GM21717 (cell line): ENCODE results near the gene ADAM23.
A peak's percentile ranks its signal among the peaks of the same experiment; 100 is the strongest.
"Not testable (repeated sequence)": the region's sequence is repeated elsewhere in the genome, so short reads cannot be mapped to it uniquely, and the experiment has no call there.

Experiments
- ATAC-seq: cut with Tn5 transposase; IDR thresholded peaks from one replicate; pipeline ENCODE4 v1.9.1; 2021; ENCODE audit warnings: mild to moderate bottlenecking, moderate library complexity; ENCODE audit not compliant: unreplicated experiment

Gene ADAM23, protein sequence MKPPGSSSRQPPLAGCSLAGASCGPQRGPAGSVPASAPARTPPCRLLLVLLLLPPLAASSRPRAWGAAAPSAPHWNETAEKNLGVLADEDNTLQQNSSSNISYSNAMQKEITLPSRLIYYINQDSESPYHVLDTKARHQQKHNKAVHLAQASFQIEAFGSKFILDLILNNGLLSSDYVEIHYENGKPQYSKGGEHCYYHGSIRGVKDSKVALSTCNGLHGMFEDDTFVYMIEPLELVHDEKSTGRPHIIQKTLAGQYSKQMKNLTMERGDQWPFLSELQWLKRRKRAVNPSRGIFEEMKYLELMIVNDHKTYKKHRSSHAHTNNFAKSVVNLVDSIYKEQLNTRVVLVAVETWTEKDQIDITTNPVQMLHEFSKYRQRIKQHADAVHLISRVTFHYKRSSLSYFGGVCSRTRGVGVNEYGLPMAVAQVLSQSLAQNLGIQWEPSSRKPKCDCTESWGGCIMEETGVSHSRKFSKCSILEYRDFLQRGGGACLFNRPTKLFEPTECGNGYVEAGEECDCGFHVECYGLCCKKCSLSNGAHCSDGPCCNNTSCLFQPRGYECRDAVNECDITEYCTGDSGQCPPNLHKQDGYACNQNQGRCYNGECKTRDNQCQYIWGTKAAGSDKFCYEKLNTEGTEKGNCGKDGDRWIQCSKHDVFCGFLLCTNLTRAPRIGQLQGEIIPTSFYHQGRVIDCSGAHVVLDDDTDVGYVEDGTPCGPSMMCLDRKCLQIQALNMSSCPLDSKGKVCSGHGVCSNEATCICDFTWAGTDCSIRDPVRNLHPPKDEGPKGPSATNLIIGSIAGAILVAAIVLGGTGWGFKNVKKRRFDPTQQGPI

DNA sequence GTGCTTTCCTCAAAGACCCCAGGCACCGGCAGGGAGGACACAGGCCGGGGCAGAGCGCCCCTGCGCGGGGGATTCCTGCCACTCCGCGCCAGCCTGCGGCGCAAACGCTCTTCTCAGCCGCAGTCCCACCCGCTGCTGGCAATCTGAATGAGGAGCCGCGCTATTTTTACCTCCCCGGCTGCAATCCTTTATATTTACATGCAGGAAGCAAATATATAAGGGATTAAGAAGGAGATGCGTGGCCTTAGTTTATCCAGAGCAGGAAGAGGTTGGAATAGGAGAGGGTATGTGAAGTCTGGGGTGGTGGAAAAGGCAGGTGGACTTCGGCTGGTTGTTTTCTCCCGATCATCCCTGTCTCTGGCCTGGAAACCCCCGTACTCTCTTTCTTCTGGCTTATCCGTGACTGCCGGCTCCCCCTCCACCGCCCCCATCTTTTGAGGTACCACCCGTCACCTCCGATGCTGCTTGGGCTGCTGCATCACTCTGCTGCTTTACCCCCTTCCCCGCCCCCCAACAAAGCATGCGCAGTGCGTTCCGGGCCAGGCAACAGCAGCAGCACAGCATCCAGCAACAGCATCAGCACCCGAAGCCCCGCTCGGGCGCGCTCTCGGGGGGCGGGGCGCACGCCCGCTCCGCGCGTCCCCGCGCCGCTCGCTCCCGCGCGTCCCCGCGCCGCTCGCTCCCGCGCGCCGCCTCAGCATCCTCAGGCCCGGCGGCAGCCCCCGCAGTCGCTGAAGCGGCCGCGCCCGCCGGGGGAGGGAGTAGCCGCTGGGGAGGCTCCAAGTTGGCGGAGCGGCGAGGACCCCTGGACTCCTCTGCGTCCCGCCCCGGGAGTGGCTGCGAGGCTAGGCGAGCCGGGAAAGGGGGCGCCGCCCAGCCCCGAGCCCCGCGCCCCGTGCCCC lies at the start of gene ADAM23:
ADAM23 (plus strand) TSS at position 700 of the 902 bp plus-strand sequence. CDS start 335 bp downstream, outside the sequence.
- peak; percentile 54 for ATAC-seq

DNA sequence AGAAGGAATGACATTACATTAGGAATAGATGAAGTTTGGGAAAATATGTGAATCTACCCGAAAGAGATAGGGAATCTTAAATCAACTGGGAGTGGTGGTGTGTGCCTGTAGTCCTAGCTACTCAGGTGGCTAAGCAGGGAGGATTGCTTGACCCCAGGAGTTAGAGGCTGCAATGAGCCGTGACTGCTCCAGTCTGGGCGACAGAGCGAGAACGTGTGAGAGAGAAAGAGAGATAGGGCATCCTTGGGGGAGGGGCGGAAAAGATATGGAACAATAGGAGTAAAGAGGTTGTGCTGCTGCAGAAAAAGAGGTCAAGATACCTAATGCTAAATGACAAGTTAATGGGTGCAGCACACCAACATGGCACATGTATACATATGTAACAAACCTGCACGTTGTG lies 47.1 kb upstream of the ADAM23 start:
- ATAC-seq = no peak

DNA sequence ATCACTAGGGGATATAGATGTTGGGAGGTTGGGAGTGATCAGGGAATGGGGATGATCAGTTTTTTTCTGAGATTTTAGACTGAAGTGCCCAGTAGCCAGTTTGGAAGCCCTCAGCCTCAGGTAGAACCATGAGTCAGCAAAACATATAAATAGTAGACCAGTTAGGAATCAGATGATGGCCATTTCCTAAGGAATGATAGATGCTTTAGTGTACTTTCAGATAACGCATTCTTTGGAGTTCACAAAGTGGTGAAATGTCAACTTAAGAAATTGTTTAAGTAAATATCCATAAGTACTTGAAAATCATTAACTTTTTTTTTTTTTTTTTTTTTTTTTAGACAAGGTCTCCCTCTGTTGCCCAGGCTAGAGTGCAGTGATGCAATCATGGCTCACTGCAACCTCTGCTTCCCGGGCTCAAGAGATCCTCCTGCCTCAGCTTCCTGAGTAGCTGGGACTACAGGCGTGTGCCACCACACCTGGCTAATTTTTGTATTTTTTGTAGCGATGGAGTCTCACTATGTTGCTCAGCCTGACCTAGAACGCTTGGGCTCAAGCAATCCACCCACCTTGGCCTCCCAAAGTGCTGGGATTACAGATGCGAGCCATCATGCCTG lies 40.3 kb upstream of the ADAM23 start:
- ATAC-seq = not testable (repeated sequence)

DNA sequence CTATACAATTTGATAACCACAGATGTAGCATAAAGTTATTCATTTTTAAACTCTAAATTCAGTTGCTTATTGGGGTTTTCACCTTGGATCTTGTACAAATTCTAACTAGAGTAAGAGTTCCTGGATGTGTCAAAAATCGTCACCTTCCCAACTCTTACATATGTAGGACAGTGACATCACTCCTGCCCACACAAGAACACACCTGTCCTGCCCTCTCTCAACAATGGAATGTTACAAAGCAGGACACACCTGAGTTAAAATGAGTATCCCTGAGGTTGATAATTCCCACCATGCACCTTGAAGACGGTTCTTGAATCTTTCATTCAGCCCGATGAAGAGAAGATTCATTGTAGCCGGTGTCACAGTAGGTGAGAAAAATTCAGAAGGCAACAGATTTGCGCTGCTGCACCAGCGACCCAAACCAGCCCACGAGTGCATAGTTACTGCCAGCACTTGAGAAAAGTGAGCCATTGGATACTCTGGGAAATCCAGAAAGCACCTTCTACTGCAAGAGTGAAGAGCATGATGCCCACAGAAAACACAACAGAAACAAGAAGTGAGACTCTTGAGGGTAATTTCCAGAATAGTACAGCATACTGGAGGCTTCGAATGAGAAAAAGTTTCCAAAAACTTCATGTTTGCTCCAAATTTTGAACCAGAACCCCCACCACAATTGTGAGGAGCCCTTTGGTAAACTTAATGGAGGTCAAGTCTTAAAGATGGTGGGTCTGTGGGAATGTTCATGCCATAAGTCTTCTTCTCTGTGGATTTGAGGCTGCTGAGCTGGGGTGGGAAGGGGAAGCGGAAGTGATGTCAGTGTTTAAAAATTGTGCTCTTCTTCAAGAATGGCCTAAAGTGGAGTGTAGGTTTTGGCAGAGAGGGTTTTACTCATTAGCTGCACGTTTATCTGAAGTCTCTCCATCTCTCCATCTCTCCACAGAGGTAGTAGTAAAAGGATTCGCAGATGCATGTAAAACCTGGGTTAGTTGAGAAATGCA lies 34.7 kb upstream of the ADAM23 start:
- peak; percentile 98 for ATAC-seq

DNA sequence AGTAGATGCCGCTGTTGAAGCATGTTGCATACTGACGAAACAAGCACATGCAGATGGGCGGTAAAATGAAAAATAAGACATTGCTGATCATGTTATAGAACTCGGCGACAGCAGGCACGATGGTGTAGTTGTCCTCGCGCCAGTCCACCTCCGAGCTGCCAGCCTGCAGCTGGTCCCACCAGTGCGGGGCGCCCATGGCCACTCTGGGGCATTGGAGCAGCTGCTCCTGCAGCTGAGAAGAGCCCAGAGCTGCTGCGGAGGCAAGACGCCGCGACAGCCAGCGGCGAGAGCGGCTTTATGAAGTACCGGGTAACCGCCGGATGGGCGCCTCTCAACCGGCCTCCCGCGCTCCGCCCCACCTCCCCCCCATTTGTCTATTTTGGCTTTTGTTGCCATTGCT lies 32.6 kb upstream of the ADAM23 start:
- no peak for ATAC-seq

DNA sequence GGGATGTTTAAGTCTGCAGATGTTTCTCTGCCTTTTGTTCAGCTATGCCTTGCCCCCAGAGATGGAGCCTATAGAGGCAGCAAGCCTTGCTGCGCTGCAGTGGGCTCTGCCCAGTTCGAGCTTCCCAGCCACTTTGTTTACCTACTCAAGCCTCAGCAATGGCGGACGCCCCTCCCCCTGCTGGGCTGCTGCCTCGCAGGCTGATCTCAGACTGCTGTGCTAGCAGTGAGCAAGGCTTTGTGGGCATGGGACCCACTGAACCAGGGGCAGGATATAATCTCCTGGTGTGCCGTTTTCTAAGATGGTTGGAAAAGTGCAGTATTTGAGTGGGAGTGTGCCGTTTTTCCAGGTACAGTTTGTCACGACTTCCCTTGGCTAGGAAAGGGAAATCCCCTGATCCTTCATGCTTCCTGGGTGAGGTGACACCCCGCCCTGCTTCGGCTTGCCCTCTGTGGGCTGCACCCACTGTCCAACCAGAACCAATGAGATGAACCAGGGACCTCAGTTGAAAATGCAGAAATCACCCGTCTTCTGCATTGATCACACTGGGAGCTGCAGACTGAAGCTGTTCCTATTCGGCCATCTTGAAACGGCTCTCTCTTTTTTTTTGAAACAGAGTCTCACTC lies 27.6 kb upstream of the ADAM23 start:
- ATAC-seq = no peak

DNA sequence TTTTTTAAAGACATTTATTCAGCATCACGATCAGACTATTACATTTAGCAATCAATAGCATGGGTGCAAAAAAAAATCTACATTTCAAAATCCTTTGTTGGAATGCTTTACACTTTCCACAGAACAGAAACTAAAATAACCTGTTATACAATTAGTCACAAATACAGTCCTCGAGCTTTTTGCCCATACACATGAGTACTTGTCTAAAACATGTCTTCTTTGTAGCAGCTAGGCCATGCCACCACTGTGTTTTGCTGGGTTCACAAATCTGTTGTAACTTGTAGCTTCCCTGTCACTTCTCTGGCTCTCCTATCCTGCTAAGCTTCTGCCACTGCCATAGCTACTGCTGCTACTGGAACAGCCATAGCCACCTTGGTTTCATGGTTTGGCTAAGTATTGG lies 24.4 kb upstream of the ADAM23 start:
- no peak for ATAC-seq

DNA sequence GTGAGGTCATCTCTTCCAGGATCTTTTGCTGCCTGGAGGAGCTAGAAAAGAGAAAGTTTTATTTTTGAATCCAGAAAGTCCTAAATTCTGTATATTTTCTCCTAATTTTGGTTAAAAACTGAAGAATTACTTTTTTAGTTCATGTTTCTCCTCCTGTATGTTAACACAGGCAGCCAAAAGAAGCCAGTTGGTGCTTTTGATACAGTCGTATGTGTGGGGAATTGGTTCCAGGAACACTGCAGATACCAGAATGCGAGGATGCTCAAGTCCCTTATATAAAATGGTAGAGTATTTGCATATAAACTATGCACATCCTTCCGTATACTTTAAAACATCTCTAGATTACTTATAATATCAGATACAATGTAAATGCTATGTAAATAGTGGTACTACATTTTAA lies 22.6 kb upstream of the ADAM23 start:
- no peak for ATAC-seq

DNA sequence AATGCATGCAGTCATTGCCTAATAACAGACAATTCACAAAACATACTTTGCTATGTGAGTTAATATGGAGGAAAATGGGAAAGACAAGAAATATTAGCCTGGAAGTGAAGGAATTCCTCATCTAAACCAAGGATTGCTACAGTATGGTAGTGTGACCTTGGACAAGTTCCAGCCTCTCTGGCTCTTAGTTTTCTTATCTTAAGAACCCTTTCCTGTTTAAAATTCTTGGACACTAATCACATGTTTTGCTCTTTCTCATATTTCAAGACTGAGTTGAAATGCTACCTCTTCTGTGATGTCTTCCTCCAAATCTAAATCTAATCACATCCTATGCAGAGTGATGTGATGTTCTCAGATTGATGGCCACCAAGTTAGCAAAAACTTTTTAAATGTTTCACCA lies 20.8 kb upstream of the ADAM23 start:
- ATAC-seq = no peak

DNA sequence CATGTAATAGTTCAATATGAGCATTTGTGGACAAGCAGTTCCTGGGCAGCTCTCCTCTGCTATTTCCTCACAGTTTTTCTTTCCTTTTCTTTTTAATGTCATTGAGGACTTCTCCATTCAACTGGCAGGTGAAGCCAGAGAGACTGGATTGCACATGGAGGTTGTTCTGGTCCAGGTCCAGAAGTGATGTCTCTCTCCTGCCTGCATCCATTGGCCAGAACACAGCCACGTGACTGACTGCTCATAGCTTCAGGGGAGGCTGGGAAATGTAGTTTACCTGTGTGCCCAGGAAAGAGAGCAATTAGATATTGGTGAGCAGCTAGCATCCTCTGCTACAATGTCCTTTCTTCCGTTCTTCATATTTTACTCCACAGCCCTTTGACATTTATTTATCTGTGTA lies 20.2 kb upstream of the ADAM23 start:
- ATAC-seq = no peak

DNA sequence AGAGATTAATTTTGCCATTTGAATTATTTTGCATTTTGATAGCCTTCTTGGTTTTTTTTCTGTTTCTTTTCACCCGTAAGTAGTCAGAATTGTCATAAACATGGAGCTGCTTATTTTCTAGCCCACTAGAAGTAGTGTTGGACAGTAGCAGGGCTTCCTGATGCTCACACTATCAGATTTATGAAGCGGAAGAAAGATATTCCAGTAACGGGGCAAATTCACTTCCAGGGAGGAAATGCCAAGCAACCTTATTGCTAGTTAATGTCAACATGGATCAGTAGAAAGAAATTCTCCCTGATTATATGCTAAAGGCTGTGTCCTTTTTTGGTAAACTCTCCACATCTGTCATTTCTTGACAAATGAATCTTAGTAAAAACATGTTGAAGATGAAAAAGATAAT lies 19.2 kb upstream of the ADAM23 start:
- ATAC-seq = no peak

DNA sequence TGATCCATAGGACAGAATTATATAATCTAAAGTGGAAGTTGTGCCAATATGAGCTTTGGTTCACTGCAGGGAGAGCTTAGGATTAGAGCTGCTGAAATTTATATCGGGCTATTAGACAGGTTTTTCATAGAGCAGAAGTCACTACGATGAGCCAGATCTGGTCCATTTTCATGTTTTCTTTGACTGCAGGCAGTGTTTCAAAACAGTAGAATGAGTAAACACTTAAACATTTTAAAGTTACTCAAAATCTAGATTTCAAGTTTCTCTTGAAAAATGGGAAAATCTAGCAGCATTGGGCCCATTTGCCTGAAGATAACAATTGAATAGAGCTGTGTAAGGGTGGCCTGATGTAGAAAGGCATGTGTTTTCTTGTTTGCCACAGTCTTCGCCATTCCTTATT lies 14.5 kb upstream of the ADAM23 start:
- no peak for ATAC-seq

DNA sequence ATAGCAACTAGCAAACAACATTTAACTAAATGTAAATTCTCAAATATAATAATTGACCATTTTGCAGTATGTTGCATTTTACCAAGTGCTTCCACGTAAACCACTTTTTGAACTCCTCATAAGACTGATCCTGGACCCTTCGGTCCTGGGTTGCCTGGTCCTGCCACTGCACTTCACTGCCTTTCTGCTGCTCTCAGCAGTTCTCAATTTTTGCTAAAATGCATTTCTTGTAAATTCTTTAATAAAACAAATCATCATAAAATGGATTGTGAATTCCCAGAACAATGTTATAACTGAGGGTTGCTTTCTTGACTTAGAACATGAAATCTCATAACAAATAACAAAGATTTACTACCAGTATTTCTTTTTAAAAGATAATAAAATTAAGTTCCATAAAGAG lies 12.9 kb upstream of the ADAM23 start:
- no peak for ATAC-seq

DNA sequence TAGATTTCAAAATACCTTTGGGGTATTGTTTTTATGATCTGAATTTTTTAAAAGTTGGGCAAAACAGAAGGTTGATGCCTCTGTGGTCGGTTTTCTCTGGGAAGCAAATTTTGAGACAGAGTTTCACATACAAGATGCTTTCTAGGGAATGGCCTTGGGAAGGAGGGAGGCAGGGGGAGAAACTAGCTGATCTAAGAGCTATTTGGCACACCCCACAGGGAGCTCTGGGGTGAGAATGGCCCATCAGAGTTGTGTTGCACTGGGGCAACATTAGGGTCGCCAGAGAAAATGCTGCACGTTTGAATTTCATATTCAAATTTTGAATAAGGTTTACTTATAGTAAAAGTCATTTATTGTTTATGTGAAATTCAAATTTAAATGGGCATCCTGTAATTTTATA lies 11.9 kb upstream of the ADAM23 start:
- ATAC-seq = no peak

DNA sequence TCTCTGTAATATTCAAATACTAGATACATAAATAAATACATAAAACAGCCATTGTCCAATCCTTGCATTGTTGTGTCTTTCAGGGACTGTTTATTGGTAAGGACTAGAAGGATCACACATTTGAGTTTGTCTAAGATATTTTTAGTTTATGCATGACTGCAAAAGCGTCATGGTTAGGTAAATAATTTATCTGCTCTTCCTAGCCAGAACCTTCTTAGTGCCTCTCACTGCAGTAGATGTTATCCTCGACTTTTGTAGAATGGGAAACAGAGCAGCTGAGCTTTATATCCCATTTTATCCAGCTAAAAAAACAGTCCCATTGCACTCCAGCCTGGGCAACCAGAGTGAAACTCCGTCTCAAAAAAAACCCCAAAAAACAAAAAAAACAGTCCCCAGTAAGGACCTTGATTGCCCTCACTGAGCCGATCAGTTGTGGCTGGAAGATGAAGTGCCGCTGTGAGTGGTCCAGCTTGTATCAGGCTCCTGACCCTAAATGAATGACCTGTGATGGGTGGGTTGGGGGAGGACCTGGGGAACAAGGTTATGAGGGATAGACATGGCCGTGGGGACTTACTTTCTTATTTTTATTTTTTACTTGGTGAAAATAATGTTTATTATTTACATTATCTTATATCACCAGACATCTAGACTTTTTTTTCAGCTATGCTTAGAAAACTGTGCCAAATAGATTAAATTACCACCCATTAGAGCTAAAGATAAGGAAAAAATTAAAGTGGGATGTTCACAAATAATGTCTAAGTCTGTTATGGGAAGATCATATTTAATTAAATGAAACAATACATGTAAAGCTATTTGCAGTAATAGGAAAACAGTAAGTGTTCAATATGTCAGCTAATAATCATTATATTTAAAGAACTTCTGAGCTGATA lies 10.9 kb upstream of the ADAM23 start:
- ATAC-seq = no peak

DNA sequence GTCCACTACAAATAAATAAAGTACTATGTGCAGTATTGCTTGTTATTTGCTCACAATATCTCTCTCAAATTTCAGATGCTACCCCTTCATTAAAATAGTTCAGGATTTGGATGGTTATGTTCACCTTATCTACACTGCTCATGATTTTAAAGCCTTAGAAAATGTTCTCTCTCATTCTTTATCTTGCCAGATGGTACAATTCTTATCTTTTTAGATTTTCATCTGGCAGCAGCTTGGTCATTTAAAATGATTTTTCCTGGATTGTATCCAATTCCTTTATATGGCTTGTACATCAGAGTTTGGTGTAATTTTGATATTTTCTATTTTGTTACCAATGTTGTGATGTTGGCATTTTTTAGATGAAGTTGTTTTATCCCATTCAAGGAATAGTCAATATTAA lies 10.1 kb upstream of the ADAM23 start:
- no peak for ATAC-seq

DNA sequence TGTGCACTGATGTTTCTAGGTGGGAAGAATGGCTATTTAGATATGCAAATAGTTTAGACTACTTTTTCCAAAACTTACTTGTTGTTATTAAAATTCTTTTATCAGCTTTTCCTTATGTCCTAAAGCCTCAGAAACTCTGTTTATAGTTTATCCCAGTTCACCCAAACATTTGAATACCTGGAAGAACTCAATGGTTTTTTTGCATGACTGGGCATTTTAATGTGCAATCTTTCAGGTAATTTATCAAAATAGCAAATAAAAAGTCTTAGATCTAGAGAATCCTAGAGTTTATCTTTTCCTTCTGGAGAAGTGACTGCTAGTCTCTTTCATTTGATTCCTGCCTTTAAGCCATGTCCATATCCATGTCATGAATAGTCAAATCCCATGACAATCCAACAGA lies 9.6 kb upstream of the ADAM23 start:
- ATAC-seq = no peak

DNA sequence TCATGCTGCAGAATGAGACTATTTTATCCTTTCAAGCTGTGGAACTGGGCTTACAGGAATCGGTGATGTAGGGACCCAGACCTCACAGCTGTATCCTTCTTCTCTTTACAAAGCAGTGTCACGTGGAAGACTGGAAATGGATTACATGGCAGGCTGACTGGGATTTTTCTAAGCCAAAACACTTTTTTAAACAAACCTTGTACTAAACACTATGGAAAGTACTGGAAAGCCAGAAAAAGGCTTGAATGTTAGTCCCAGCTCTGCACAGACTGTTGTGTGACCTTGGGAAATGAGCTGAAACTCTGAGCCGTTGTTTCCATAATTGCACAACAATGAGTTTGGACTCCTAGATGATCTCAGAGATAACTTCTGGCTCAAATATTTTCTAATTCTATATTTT lies 7.6 kb upstream of the ADAM23 start:
- no peak for ATAC-seq
